Brain pericyte (primary cell): Measurements from ENCODE around the gene BPIFB1.

ENCODE experiments used
- DNase-seq: peaks from one replicate; pipeline ENCODE4 v3.0.0-alpha.2; 2012; ENCODE audit warnings: low read depth, low spot score

BPIFB1 gene

GRCh38 chr20:33296206-33296605, 13.2 kb downstream of the BPIFB1 start:
- DNase-seq = no peak

GRCh38 chr20:33298391-33298790, 15.4 kb downstream of the BPIFB1 start:
- no peak for DNase-seq

- no peak for DNase-seq
Measured at GRCh38 chr20:33299111-33299603, 16.1 kb downstream of the BPIFB1 start.

DNA sequence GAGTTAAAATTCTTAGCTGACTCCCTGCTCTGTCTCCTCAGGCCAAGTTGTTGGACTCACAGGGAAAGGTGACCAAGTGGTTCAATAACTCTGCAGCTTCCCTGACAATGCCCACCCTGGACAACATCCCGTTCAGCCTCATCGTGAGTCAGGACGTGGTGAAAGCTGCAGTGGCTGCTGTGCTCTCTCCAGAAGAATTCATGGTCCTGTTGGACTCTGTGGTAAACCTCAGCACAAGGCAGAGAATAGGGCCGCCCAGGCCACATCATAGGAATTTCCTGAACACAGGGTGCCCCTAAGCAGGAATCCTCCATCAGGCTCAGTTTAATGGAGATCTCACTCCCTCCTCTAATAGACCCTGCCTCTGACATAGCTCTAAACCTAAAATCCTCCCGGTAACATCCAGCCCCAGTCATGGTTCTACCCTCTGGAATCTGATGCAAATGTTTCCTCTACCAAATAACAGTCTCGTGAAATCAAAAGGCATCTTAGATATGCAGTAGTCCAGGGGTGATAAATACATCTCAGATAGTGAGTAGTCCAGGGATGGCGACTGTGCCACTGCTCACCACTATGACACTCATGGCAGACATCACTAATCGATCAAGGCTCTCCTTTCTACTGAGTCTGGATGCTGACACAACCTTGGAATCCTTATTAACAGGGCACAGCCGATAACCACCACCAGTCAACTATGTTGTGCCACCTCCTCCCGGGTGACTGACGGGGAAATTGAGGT, 18.3 kb downstream of the BPIFB1 start:
- DNase-seq = no peak

DNA sequence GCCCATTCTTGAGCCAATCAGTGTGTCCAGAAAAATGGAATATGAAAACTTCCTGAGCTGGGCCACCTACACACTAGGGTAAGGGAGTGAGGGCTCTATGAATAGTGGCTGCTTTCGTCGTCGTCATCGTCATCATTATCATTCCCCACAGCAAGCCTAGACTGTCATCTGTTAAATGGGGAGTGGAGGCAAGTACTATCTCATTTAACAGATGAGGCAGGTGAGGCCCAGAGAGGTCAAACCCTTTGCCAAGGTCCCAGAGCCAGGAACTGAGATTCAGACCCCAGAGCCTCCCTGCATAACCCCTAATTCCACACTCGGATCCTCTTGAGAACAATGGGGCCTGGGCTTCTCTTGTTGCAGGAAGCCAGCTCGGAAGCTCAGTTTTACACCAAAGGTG, 20.6 kb downstream of the BPIFB1 start:
- no peak for DNase-seq

GRCh38 chr20:33304046-33304445, 21.0 kb downstream of the BPIFB1 start:
- DNase-seq = no peak

DNA sequence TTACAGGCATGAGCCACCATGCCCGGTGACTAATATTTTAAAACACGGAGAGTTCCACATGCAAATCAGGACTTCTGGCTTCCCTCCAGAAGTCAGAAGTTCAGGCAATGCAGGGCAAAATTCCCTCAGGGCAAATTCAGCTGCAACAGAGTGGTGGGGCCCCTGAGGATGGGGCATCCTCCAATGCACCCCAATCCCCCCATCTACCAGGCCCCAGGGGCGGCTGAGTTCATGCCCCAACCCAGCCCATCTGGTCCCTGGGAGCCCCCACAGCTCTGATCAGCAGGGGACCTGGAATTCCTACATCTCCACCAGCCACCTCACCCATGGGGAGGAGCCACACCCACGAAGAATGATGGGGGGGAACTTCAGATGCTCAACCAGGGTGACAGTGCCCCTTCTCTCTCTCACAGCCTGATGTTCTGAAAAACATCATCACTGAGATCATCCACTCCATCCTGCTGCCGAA, 22.6 kb downstream of the BPIFB1 start:
- no peak for DNase-seq

DNA sequence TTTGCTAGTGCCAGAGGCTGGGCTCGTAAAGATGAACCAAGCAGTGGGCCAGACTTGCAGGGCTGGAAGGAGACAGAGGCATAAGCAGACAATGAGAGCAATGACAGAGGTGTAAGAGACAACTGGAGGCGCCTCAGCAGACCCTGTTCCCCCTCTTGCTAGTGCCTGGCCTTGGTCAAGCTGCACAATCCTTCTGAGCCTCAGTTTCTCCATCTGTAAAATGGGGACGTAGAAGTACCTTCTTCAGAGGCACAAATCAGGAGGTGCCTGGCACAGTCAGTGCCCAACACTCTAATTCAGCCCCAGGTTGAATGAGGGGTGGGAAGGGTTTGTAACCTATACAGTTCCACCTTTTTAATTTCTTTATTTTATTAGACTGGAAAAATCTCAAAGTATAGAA, 23.2 kb downstream of the BPIFB1 start:
- DNase-seq = no peak

DNA sequence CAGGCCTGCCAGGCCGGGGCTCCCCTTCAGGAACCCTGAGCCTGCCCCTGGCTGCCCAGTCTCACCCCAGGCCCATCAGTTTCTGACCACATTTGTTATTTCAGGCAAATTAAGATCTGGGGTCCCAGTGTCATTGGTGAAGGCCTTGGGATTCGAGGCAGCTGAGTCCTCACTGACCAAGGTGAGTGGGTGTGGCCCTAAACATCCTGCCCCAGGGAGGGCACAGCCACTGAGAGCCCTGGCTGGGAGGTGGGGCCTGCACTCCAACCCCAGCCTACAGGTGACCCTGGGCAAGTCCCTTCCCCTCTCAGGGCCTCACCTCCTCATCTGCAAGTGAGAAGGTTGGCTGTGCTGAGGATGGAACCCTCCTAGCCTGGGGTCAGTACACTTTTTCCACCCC, 23.8 kb downstream of the BPIFB1 start:
- DNase-seq = no peak

- no peak for DNase-seq
Measured at GRCh38 chr20:33308668-33309067, 25.7 kb downstream of the BPIFB1 start.

DNA sequence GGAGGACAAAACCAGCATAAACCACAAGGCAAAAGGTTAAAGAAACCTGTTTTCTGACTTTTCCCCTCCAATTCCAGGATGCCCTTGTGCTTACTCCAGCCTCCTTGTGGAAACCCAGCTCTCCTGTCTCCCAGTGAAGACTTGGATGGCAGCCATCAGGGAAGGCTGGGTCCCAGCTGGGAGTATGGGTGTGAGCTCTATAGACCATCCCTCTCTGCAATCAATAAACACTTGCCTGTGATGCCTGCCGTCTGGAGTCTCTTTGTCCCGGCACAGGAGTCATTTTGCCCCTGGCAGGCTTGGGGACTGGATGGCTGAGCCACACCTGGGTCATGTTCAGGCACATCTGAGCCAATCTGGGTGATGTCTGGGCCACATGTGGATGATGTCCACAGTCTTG, 26.6 kb downstream of the BPIFB1 start:
- DNase-seq = no peak

GRCh38 chr20:33310327-33310899, 27.4 kb downstream of the BPIFB1 start:
- no peak for DNase-seq

GRCh38 chr20:33311011-33311410, 28.0 kb downstream of the BPIFB1 start:
- DNase-seq = no peak

DNA sequence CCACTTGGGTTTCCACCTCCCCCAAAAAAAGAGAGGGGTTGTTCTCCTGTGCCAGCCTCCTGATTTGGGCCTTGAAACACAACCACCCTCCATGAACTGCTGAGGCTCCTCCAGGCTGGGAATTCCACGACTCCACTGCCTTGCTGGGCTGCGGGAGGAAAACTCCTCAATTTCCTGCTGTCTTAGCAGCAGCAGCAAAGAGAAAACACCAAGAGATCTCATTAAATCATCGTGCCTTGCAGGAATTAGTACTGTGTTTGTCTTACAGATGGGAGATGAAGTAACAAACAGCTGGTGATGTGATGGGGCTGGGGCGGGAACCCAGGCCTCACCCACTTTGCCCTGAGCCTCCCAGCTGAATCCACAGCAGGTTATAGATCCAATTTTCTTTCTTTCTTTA, 29.0 kb downstream of the BPIFB1 start:
- DNase-seq = no peak

- DNase-seq = no peak
Measured at GRCh38 chr20:33312583-33312982, 29.6 kb downstream of the BPIFB1 start.

DNA sequence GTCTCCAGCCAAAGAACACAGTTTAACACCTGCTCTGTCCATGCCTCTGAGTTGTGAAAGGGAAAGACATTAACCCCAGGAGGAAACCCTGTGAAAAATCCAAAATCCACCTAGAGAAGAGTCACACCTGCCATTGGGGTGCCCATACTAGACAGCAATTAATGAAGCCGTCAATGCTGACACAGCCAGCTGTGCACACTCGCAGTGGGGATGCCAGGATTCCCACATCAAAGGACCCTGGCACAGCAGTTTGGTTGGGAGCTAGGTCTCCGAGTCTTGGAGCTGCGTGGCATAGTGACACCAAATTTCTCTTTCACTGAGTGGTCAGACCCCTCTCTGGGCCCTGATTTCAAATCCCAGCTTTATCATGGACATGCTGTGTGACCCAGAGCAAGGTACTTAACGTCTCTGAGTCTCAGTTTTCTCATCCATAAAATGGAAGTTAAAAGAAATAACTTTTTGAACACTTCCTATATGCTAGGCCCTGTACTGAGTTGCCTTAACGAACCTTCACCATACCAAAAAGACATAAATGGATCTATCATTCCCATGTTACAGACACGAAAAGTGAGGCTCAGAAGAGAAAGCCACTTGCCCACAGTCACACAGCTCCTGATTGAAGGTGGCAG, 30.8 kb downstream of the BPIFB1 start:
- DNase-seq = no peak

- DNase-seq = no peak
Measured at GRCh38 chr20:33316343-33316742, 33.3 kb downstream of the BPIFB1 start.

DNA sequence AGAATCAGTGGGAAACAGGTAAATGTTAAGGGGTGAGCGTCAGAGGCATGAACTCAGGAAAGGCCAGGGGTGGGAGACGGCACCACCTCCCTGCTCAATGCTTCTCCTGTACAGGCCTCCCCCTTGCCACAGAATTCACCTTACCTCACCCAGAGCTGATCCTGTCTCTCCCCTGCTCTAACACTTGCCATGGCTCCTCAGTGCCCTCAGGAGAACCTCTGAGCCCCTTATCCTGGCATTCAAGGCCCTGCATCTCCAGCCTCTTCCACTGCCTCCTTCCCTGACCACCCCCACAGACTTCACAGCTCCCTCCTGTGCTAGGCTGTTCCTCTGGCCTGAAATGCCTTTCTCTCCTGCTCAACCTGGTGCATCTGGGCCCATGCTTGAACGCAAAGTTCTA, 33.9 kb downstream of the BPIFB1 start:
- DNase-seq = no peak

- DNase-seq = no peak
Measured at GRCh38 chr20:33317424-33318095, 34.5 kb downstream of the BPIFB1 start.

- DNase-seq = no peak
Measured at GRCh38 chr20:33318096-33318429, 35.0 kb downstream of the BPIFB1 start.

DNA sequence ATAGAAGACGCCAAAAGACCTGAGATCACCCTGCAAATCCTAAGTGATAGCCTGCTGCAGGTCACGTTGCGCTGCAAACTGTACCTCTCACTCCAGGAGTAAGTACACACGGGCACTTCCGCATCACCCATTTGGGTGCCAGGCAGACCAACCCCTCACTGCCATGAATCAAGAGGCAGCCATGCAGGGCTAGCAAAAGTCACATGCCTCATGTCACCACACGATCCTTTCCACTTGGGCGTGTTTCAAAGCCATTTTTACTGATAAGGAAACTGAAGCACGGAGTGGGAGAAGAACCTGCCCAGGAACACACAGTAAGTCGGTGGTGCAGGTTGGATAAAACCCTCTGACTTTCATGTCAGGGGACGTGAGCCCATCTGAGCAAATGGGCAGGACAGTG, 37.0 kb downstream of the BPIFB1 start:
- no peak for DNase-seq

- no peak for DNase-seq
Measured at GRCh38 chr20:33322456-33322855, 39.4 kb downstream of the BPIFB1 start.
